H1 (cell line): ENCODE data around the gene ZNHIT3. TPM values are rescaled to one million over a fixed set of nuclear protein-coding genes. Genes with fewer than 3 reads are reported as not detected.
"Not testable (repeated sequence)": the region's sequence is repeated elsewhere in the genome, so short reads cannot be mapped to it uniquely, and the experiment has no call there.

Experiments used
- CTCF ChIA-PET: fragments of 300-600 bp; sonication (Branson Sonifier 250); formaldehyde crosslinking; loops from one replicate; lab custom pipeline; 2021; ENCODE audit not compliant: partially characterized antibody; lab: Charles Lee
- POLR2A ChIA-PET: fragments of 300-600 bp; sonication (Branson Sonifier 250); formaldehyde crosslinking; loops from one replicate; lab custom pipeline; 2021; ENCODE audit warnings: inconsistent platforms; ENCODE audit not compliant: partially characterized antibody; lab: Charles Lee
- DNase-seq, 2 experiments: peaks; one replicate each; pipeline versions ENCODE4 v3.0.0 to v3.0.0-alpha.2; 2010 to 2022; ENCODE audit warnings: low spot score in 2 of 2, low read depth in 1 of 2, mixed read lengths in 1 of 2
- FAIRE-seq: peaks from 2 replicates; lab custom pipeline; 2011; peaks lifted over from hg19 to GRCh38; lab: Jason Lieb, UNC
- H2AFZ ChIP-seq: 2 replicates; pipeline ENCODE4 v1.8.1; 2012; ENCODE audit warnings: low read length, inconsistent platforms
- H2AK5ac ChIP-seq: 2 replicates; pipeline ENCODE4 v1.6.1; 2013; ENCODE audit warnings: low read depth, low read length
- H2BK120ac ChIP-seq: replicated peaks from 2 replicates; pipeline ENCODE3; 2013; ENCODE audit warnings: low read depth, low read length, inconsistent platforms
- H2BK12ac ChIP-seq: 2 replicates; pipeline ENCODE4 v1.6.1; 2013; ENCODE audit warnings: low read depth, low read length
- H2BK15ac ChIP-seq: 2 replicates; pipeline ENCODE4 v1.6.1; 2013; ENCODE audit warnings: low read length
- H2BK20ac ChIP-seq: 2 replicates; pipeline ENCODE4 v1.6.1; 2013; ENCODE audit warnings: low read length
- H2BK5ac ChIP-seq: 2 replicates; pipeline ENCODE4 v1.6.1; 2013; ENCODE audit warnings: low read depth, low read length
- H3K14ac ChIP-seq: 2 replicates; pipeline ENCODE4 v1.6.1; 2013; ENCODE audit warnings: inconsistent platforms; ENCODE audit not compliant: insufficient read length
- H3K18ac ChIP-seq: 2 replicates; pipeline ENCODE4 v1.6.1; 2013; ENCODE audit warnings: low read length; ENCODE audit errors: extremely low read depth
- H3K23ac ChIP-seq: 2 replicates; pipeline ENCODE4 v1.6.1; 2013; ENCODE audit warnings: inconsistent platforms; ENCODE audit not compliant: insufficient read length
- H3K23me2 ChIP-seq: 2 replicates; pipeline ENCODE4 v1.6.1; 2013; ENCODE audit warnings: low read depth, low read length
- H3K27ac ChIP-seq: 2 replicates; pipeline ENCODE4 v1.6.1; 2011; ENCODE audit warnings: low read depth, low read length, inconsistent platforms
- H3K27me3 ChIP-seq, 4 experiments: replicated peaks in 1 of 4; 1 replicate in 1 of 4; 2 replicates in 3 of 4; pipeline versions ENCODE4 v1.6.1 to v1.8.1; 2011 to 2013; ENCODE audit warnings: low read length in 3 of 4, mild to moderate bottlenecking in 3 of 4, inconsistent platforms in 2 of 4, mixed read lengths in 2 of 4, moderate library complexity in 1 of 4; ENCODE audit not compliant: control insufficient read depth in 3 of 4, insufficient read depth in 3 of 4; ENCODE audit errors: extremely low read depth in 1 of 4
- H3K36me3 ChIP-seq, 4 experiments: 2 replicates each; pipeline versions ENCODE4 v1.6.1 to v1.8.1; 2011 to 2013; ENCODE audit warnings: mild to moderate bottlenecking in 4 of 4, low read length in 3 of 4, moderate library complexity in 2 of 4, control low read depth in 1 of 4, inconsistent platforms in 1 of 4; ENCODE audit not compliant: insufficient read depth in 4 of 4, control insufficient read depth in 2 of 4
- H3K4ac ChIP-seq: replicated peaks from 2 replicates; pipeline ENCODE3; 2013; ENCODE audit warnings: low read length, low read depth, mixed read lengths, inconsistent platforms; ENCODE audit not compliant: insufficient read length
- H3K4me1 ChIP-seq, 4 experiments: replicated peaks in 1 of 4; 1 replicate in 1 of 4; 2 replicates in 3 of 4; pipeline versions ENCODE4 v1.6.1 to v1.8.1; 2011 to 2013; ENCODE audit warnings: low read length in 3 of 4, inconsistent platforms in 2 of 4, mixed read lengths in 1 of 4; ENCODE audit not compliant: insufficient read depth in 4 of 4, control insufficient read depth in 3 of 4
- H3K4me2 ChIP-seq, 2 experiments: 2 replicates each; pipeline versions ENCODE4 v1.6.1 to v1.8.1; 2011 to 2013; ENCODE audit warnings: low read depth in 2 of 2, low read length in 2 of 2, control low read depth in 1 of 2, inconsistent platforms in 1 of 2, mild to moderate bottlenecking in 1 of 2; ENCODE audit not compliant: insufficient read depth in 1 of 2
- H3K4me3 ChIP-seq, 4 experiments: fragments of 200-600, 300-600 bp in 1 of 4; sonication (generic), shearing (Covaris generic), sonication (Bioruptor Twin) in 1 of 4; 2 replicates each; pipeline versions ENCODE4 v1.5.1 to v1.8.1; 2011 to 2016; ENCODE audit warnings: low read length in 4 of 4, low read depth in 3 of 4, control low read depth in 2 of 4, inconsistent platforms in 2 of 4, mild to moderate bottlenecking in 2 of 4, mixed read lengths in 1 of 4, moderate library complexity in 1 of 4; ENCODE audit not compliant: insufficient read depth in 2 of 4; ENCODE audit errors: extremely low read depth in 1 of 4
- H3K56ac ChIP-seq: replicated peaks from 2 replicates; pipeline ENCODE3; 2013; ENCODE audit warnings: low read depth, mild to moderate bottlenecking, mixed read lengths, low read length, inconsistent platforms; ENCODE audit not compliant: insufficient read length
- H3K79me1 ChIP-seq: 2 replicates; pipeline ENCODE4 v1.6.1; 2013; ENCODE audit warnings: low read depth, low read length, control low read depth
- H3K79me2 ChIP-seq, 2 experiments: 2 replicates each; pipeline versions ENCODE4 v1.6.1 to v1.8.1; 2012 to 2013; ENCODE audit warnings: low read length in 2 of 2, mild to moderate bottlenecking in 2 of 2, inconsistent platforms in 1 of 2; ENCODE audit not compliant: insufficient read depth in 2 of 2, control insufficient read depth in 1 of 2
- H3K9ac ChIP-seq, 4 experiments: replicated peaks in 1 of 4; 1 replicate in 1 of 4; 2 replicates in 3 of 4; pipeline versions ENCODE4 v1.6.1 to v1.8.1; 2011 to 2013; ENCODE audit warnings: low read depth in 3 of 4, low read length in 3 of 4, control low read depth in 2 of 4, mild to moderate bottlenecking in 2 of 4, moderate library complexity in 2 of 4, inconsistent platforms in 1 of 4; ENCODE audit errors: extremely low read depth in 1 of 4
- H3K9me3 ChIP-seq, 2 experiments: 2 replicates each; pipeline versions ENCODE4 v1.6.1 to v1.8.1; 2012 to 2013; ENCODE audit warnings: mild to moderate bottlenecking in 2 of 2, moderate library complexity in 2 of 2, control low read depth in 1 of 2, inconsistent platforms in 1 of 2, low read depth in 1 of 2, low read length in 1 of 2, mixed read lengths in 1 of 2; ENCODE audit not compliant: insufficient read depth in 2 of 2
- H4K20me1 ChIP-seq, 2 experiments: replicated peaks in 1 of 2; 2 replicates each; pipeline versions ENCODE3 to v1.8.1; 2011 to 2013; ENCODE audit warnings: inconsistent platforms in 2 of 2, low read length in 2 of 2, mild to moderate bottlenecking in 1 of 2; ENCODE audit not compliant: insufficient read depth in 2 of 2, control insufficient read depth in 1 of 2
- H4K5ac ChIP-seq: 2 replicates; pipeline ENCODE4 v1.6.1; 2013; ENCODE audit warnings: low read length, low read depth, mixed read lengths, inconsistent platforms; ENCODE audit not compliant: insufficient read length
- H4K8ac ChIP-seq: 2 replicates; pipeline ENCODE4 v1.8.0; 2013; ENCODE audit warnings: mild to moderate bottlenecking, moderate library complexity, low read length, inconsistent platforms; ENCODE audit not compliant: insufficient read depth; ENCODE audit errors: extremely low read depth
- H4K91ac ChIP-seq: replicated peaks from 2 replicates; pipeline ENCODE3; 2013; ENCODE audit warnings: low read length, mixed read lengths, inconsistent platforms; ENCODE audit not compliant: insufficient read length
- WGBS, 2 experiments: shearing (Covaris generic) in 1 of 2; methylation state at CpG; one replicate each; pipeline versions ENCODE4 v1.1.6 to v1.1.7; 2013 to 2015; ENCODE audit warnings: low lambda C conversion rate in 2 of 2, mixed read lengths in 2 of 2, inconsistent platforms in 1 of 2, low coverage in 1 of 2, missing lambda C conversion rate in 1 of 2; ENCODE audit not compliant: insufficient replicate concordance in 2 of 2, insufficient coverage in 1 of 2, insufficient read length in 1 of 2; ENCODE audit errors: extremely low coverage in 1 of 2, missing lambda C conversion rate in 1 of 2; 5-methylcytosine and 5-hydroxymethylcytosine counted together
- polyA plus RNA-seq, 7 experiments: library from polyadenylated mRNA; depleted of rRNA in 3 of 7; stranded (reverse) in 5 of 7; unstranded in 2 of 7; fragments of >200 nt in 5 of 7; fragments of 200-250 nt in 2 of 7; gene quantifications; 1 replicate in 5 of 7; 2 replicates in 1 of 7; 4 replicates in 1 of 7; pipeline versions ENCODE4 v1.2.1 to v1.2.3, GENCODE V29; 2011 to 2013; ENCODE audit warnings: missing spikeins in 2 of 7, mixed read lengths in 2 of 7
- total RNA-seq: library from RNA; stranded (reverse); fragmentation: NEBNext Ultra II Directional; extraction: Animal tissue kit (Norgen Biotek cat#: 25700); gene quantifications from 2 replicates; pipeline ENCODE4 v1.2.1, GENCODE V29; 2021

Gene ZNHIT3
- total and polyA plus RNA-seq, 2 of the 8 experiments (the other 6 are each of a cell fraction or from before 2014, with no cell fraction given): 59.1 to 147 TPM

DNA sequence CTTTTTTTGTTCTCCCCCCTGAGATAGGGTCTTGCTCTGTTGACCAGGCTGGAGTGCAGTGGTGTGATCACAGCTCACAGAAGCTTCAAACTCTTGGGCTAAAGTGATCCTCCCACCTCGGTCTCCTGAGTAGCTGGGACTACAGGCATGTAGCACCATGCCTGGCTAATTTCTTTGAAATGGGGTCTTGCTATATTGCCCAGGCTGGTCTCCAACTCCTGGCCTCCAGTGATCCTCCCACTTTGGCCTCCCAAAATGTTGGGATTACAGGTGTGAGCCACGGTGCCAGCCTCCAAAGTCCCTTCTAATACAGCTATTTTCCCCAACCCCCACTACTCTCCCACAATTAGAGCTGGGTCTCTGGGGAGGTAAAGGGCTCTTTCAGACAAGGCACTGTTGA is 22.0 kb downstream of the ZNHIT3 start:
- H3K79me1 ChIP-seq, H3K4me3 ChIP-seq, H2BK15ac ChIP-seq, H3K4me1 ChIP-seq, H3K9ac ChIP-seq, H2BK120ac ChIP-seq, H3K4me2 ChIP-seq, H4K91ac ChIP-seq, H3K18ac ChIP-seq, H3K27ac ChIP-seq, H4K5ac ChIP-seq, H3K23me2 ChIP-seq, FAIRE-seq, H2AFZ ChIP-seq, H2BK12ac ChIP-seq, H4K20me1 ChIP-seq, H2BK5ac ChIP-seq, DNase-seq, CTCF ChIA-PET, H3K4ac ChIP-seq, H3K79me2 ChIP-seq, H2AK5ac ChIP-seq, H3K56ac ChIP-seq, H2BK20ac ChIP-seq, H3K27me3 ChIP-seq, H4K8ac ChIP-seq, H3K23ac ChIP-seq, H3K14ac ChIP-seq, H3K9me3 ChIP-seq: not testable (repeated sequence)
- 100% methylated on average over 2 of the region's 2 CpGs; no CpG with 5 or more reads in 1 of the 2 experiments for WGBS, 2 experiments
- peaks cover 47 to 90% (median 86%) of the 10 kb centered on the region in 4 experiments for H3K36me3 ChIP-seq
- POLR2A ChIA-PET: interaction anchor here (6.1 to 13.9 kb wide), 4 partner anchors 8 to 27 kb away, joined by 24 to 205 read pairs (median 63); partner anchors contain the start of genes MYO19 and PIGW
